ENCODE results near the gene SLC22A23. TPM values are rescaled to one million over a fixed set of nuclear protein-coding genes. Genes with fewer than 3 reads are reported as not detected.

The SLC22A23 gene
- total and polyA plus RNA-seq, 2 experiments from 2014 or later = 6.1 to 38.3 TPM

DNA sequence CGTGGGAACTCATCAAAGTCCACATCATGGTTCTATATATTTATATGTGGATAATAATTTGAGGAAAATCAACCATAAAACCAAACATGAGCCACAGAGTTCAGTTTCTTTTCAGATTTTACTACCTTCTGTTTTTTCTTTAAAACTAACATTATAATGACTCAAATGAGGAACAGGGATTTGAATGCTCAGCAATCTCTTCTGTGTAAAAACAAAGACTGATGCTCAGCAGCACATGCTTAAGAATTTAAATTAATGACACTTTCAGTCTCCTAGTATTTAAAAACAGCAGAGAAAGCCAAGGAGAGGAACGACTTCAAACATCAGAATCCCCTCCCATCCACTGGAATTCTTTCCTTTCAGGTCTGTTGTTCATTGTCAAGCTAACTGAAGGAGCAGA is 125.4 kb downstream of the SLC22A23 start:
- Histone ChIP-seq H3K4me2 (no peak overlapping the region), H3K9me2 (ENCODE audit: insufficient read depth) (no peaks in the 10 kb centered on the region), H3K36me3 (ENCODE audit: insufficient read depth) (no peaks in the 10 kb centered on the region), H3K27me3 (ENCODE audit: insufficient read depth) (no peaks in the 10 kb centered on the region), H3K27ac (ENCODE audit: low read depth) (no peak overlapping the region), H3K79me2 (replicated peaks; ENCODE audit: insufficient read depth) (peaks cover 75% of the 10 kb centered on the region), H4K20me1 (replicated peaks; ENCODE audit: insufficient read depth) (0 out of 2 replicates have a peak, but pooled peaks cover 8% of the 10 kb centered on the region), H3K4me1 (ENCODE audit: insufficient read depth) (peaks cover 24% of the 10 kb centered on the region), H3F3A (replicated peaks; ENCODE audit: low read depth) (peaks cover 7% of the 10 kb centered on the region; the same call in 1 of the 2 replicates), H2AFZ (no peak overlapping the region), H3K4me3 (no peak overlapping the region)
- peak overlapping the region; percentile 86; the same call in 1 of the 2 replicates for H3K27ac Mint-ChIP-seq
- no peaks in the 10 kb centered on the region; the same call in 2 of the 3 replicates for H3K36me3 Mint-ChIP-seq (ENCODE audit: low read depth)
- peak; percentile 56 for DNase-seq (ENCODE audit: low spot score)
- H3K4me1 Mint-ChIP-seq = peaks cover 85% of the 10 kb centered on the region
- no peak overlapping the region for H3K4me3 Mint-ChIP-seq
- TF ChIP-seq ZNF462 (CRISPR knock-in tag; IDR thresholded peaks at IDR 0.05) (no peak), NANOG (IDR thresholded peaks at IDR 0.05; ENCODE audit: borderline replicate concordance) (no peak), REST (IDR thresholded peaks at IDR 0.05; ENCODE audit: unreplicated experiment) (no peak)
- H3K9me3 Mint-ChIP-seq = no peaks in the 10 kb centered on the region
- peak; percentile 16; the same call in 2 of the 3 replicates for ATAC-seq
- H3K27me3 Mint-ChIP-seq (ENCODE audit: insufficient read depth, low read depth, poor library complexity) = peaks cover 30% of the 10 kb centered on the region
